GM12878 (cell line): ENCODE results near the gene MEIOSIN. TPM values are rescaled to one million over a fixed set of nuclear protein-coding genes. Genes with fewer than 3 reads are reported as not detected.

Experiments
- ATAC-seq: fragments of 200-7000 bp; cut with Tn5 transposase; 3 replicates; pipeline ENCODE4 v1.9.1; 2020; ENCODE audit warnings: mild to moderate bottlenecking, moderate library complexity
- BruUV-seq: library from RNA; stranded (reverse); fragments of 400-500 nt; replicated peaks from 2 replicates; lab custom pipeline; 2021; lab: Mats Ljungman, UMichigan
- CTCF ChIA-PET: fragments of 300-600 bp; sonication (Branson Sonifier 250); formaldehyde crosslinking; extraction: SDS; loops from one replicate; lab custom pipeline; 2021; ENCODE audit warnings: inconsistent platforms; lab: Yijun Ruan, JAX
- POLR2A ChIA-PET: fragments of 350-600 bp; formaldehyde crosslinking; extraction: SDS; loops from one replicate; lab custom pipeline; 2021; ENCODE audit warnings: inconsistent platforms; lab: Charles Lee
- RAD21 ChIA-PET: fragments of 300-600 bp; sonication (Branson Sonifier 250); formaldehyde crosslinking; loops from one replicate; lab custom pipeline; 2023; ENCODE audit warnings: antibody characterized with exemption; ENCODE audit not compliant: unreplicated experiment; lab: Charles Lee
- SMC1A ChIA-PET: fragments of 300-600 bp; sonication (Branson Sonifier 250); formaldehyde crosslinking; loops from one replicate; lab custom pipeline; 2023; ENCODE audit not compliant: unreplicated experiment, uncharacterized antibody; lab: Charles Lee
- DNase-seq: peaks from one replicate; pipeline ENCODE4 v3.0.0-alpha.2; 2011; ENCODE audit warnings: low read depth, low spot score
- FAIRE-seq: peaks from 3 replicates; lab custom pipeline; 2011; peaks lifted over from hg19 to GRCh38; lab: Jason Lieb, UNC
- H2AFZ ChIP-seq: 2 replicates; pipeline ENCODE4 v1.6.0; 2011; ENCODE audit warnings: low read depth, low read length, control low read depth; ENCODE audit not compliant: control insufficient read depth
- H3K27ac ChIP-seq: 2 replicates; pipeline ENCODE4 v1.5.1; 2011; ENCODE audit warnings: control low read depth; ENCODE audit not compliant: control insufficient read depth, insufficient read depth
- H3K27me3 ChIP-seq, 2 experiments: replicated peaks in 1 of 2; 2 replicates each; pipeline versions ENCODE4 v1.6.0 to v1.6.1; 2011; ENCODE audit warnings: low read length in 1 of 2; ENCODE audit not compliant: control insufficient read depth in 2 of 2, insufficient read depth in 2 of 2
- H3K36me3 ChIP-seq, 2 experiments: 2 replicates each; pipeline ENCODE4 v1.5.1; 2011; ENCODE audit warnings: low read length in 1 of 2; ENCODE audit not compliant: control insufficient read depth in 2 of 2, insufficient read depth in 2 of 2
- H3K4me1 ChIP-seq: 2 replicates; pipeline ENCODE4 v1.6.1; 2011; ENCODE audit warnings: mild to moderate bottlenecking, low read length, moderate library complexity, mixed read lengths; ENCODE audit not compliant: control insufficient read depth, insufficient read depth
- H3K4me2 ChIP-seq: 2 replicates; pipeline ENCODE4 v1.6.0; 2011; ENCODE audit warnings: control low read depth; ENCODE audit not compliant: control insufficient read depth, insufficient read depth
- H3K4me3 ChIP-seq: fragments of 200-600 bp; sonication (generic); 2 replicates; pipeline ENCODE4 v1.5.1; 2016
- H3K79me2 ChIP-seq: 2 replicates; pipeline ENCODE4 v1.6.0; 2011; ENCODE audit warnings: low read length; ENCODE audit not compliant: control insufficient read depth, insufficient read depth
- H3K9ac ChIP-seq: 2 replicates; pipeline ENCODE4 v1.8.0; 2011; ENCODE audit warnings: low read length, control low read depth, mixed read lengths; ENCODE audit not compliant: control insufficient read depth, insufficient read depth
- H3K9me3 ChIP-seq: replicated peaks from 3 replicates; pipeline ENCODE4 v1.5.1; 2011; ENCODE audit warnings: mild to moderate bottlenecking, low read length; ENCODE audit not compliant: control insufficient read depth, insufficient read depth
- H4K20me1 ChIP-seq: 2 replicates; pipeline ENCODE4 v1.6.0; 2011; ENCODE audit not compliant: control insufficient read depth, insufficient read depth
- ATF7 ChIP-seq: fragments of 450-650 bp; IDR thresholded peaks from 2 replicates; pipeline ENCODE4 v1.6.1; 2016; ENCODE audit warnings: low read depth, mild to moderate bottlenecking
- BHLHE40 ChIP-seq, 2 experiments: fragments of 450-650 bp in 1 of 2; IDR thresholded peaks; 2 replicates each; pipeline ENCODE4 v1.6.1; 2011 to 2017; ENCODE audit warnings: low read depth in 2 of 2, borderline replicate concordance in 1 of 2, improper control_type of control experiment in 1 of 2, low read length in 1 of 2, mild to moderate bottlenecking in 1 of 2
- CBX5 ChIP-seq: sonication (generic); IDR thresholded peaks from 2 replicates; pipeline ENCODE4 v1.6.1; 2016; ENCODE audit warnings: low read depth, moderate library complexity, mild to moderate bottlenecking, inconsistent platforms
- CHD2 ChIP-seq: IDR thresholded peaks from 2 replicates; pipeline ENCODE4 v1.6.1; 2011; ENCODE audit warnings: low read depth, low read length, improper control_type of control experiment, borderline replicate concordance
- MAX ChIP-seq: IDR thresholded peaks from 2 replicates; pipeline ENCODE4 v1.6.1; 2012; ENCODE audit warnings: low read depth, low read length, improper control_type of control experiment
- MLLT1 ChIP-seq: fragments of 450-650 bp; IDR thresholded peaks from 2 replicates; pipeline ENCODE4 v1.6.1; 2016; ENCODE audit warnings: mild to moderate bottlenecking
- PML ChIP-seq: IDR thresholded peaks from 2 replicates; pipeline ENCODE4 v1.6.1; 2012; ENCODE audit warnings: low read length, inconsistent platforms
- POLR2AphosphoS2 ChIP-seq: IDR thresholded peaks from 2 replicates; pipeline ENCODE4 v1.6.1; 2011; ENCODE audit warnings: low read depth, mild to moderate bottlenecking, low read length, improper control_type of control experiment, moderate library complexity
- RCOR1 ChIP-seq: conservative IDR thresholded peaks from 2 replicates; pipeline ENCODE4 v1.6.1; 2012; ENCODE audit warnings: low read depth, low read length, improper control_type of control experiment
- RELA ChIP-seq: fragments of 450-650 bp; IDR thresholded peaks from 2 replicates; pipeline ENCODE4 v1.8.0; 2014; ENCODE audit warnings: borderline replicate concordance; ENCODE audit not compliant: partially characterized antibody
- SPI1 ChIP-seq: IDR thresholded peaks from 2 replicates; pipeline ENCODE4 v1.6.1; 2011; ENCODE audit warnings: low read depth, mild to moderate bottlenecking, low read length, moderate library complexity, borderline replicate concordance; ENCODE audit not compliant: insufficient read depth
- TCF7 ChIP-seq: IDR thresholded peaks from 2 replicates; pipeline ENCODE4 v1.6.1; 2014; ENCODE audit warnings: antibody characterized with exemption, borderline replicate concordance
- YBX1 ChIP-seq: fragments of 450-650 bp; IDR thresholded peaks from 2 replicates; pipeline ENCODE4 v1.6.1; 2016; ENCODE audit warnings: antibody characterized with exemption
- ZNF207 ChIP-seq: fragments of 450-650 bp; IDR thresholded peaks from 2 replicates; pipeline ENCODE4 v1.6.1; 2014; ENCODE audit warnings: antibody characterized with exemption, mild to moderate bottlenecking, borderline replicate concordance
- ZNF592 ChIP-seq: fragments of 450-650 bp; IDR thresholded peaks from 2 replicates; pipeline ENCODE4 v1.6.1; 2017; ENCODE audit warnings: mild to moderate bottlenecking, moderate library complexity
- WGBS: methylation state at CpG from one replicate; pipeline ENCODE4 v1.1.6; 2016; ENCODE audit warnings: low lambda C conversion rate; ENCODE audit not compliant: insufficient replicate concordance, insufficient coverage; ENCODE audit errors: missing lambda C conversion rate; 5-methylcytosine and 5-hydroxymethylcytosine counted together
- in situ Hi-C: fragments of 300-500 bp; cut with MboI; formaldehyde crosslinking; loops from 9 replicates; pipeline ENCODE4 v1.14.3; 2018; ENCODE audit warnings: mixed read lengths
- intact Hi-C: fragments of 100-400 bp; cut with micrococcal nuclease; formaldehyde crosslinking; loops from one replicate; pipeline ENCODE4 v1.14.2; 2022; ENCODE audit not compliant: unreplicated experiment
- polyA plus RNA-seq, 11 experiments: library from polyadenylated mRNA; depleted of rRNA in 4 of 11; unstranded in 6 of 11; stranded (reverse) in 5 of 11; fragments of >200 nt; fragmentation: Nextera tagmentation in 4 of 11; fragmentation: Illumina TruSeq in 1 of 11; extraction: Ambion mirVana in 4 of 11; extraction: Trizol in 1 of 11; gene quantifications; 1 replicate in 1 of 11; 2 replicates in 10 of 11; pipeline versions ENCODE4 v1.2.1 to v1.2.3, GENCODE V29; 2011 to 2016; ENCODE audit warnings: inconsistent platforms in 2 of 11, missing spikeins in 2 of 11, low read depth in 1 of 11
- total RNA-seq, 4 experiments: library from RNA; depleted of rRNA in 3 of 4; stranded (reverse); fragments of >200 nt in 3 of 4; fragmentation: Illumina TruSeq in 1 of 4; extraction: Trizol in 1 of 4; gene quantifications; 2 replicates each; pipeline versions ENCODE4 v1.2.1 to v1.2.3, GENCODE V29; 2013 to 2021

Gene MEIOSIN
- total and polyA plus RNA-seq, 10 of the 15 experiments (the other 5 are each of a cell fraction or from before 2014, with no cell fraction given), result 0.05 to 0.66 (median 0.14) TPM; not detected in 4

DNA sequence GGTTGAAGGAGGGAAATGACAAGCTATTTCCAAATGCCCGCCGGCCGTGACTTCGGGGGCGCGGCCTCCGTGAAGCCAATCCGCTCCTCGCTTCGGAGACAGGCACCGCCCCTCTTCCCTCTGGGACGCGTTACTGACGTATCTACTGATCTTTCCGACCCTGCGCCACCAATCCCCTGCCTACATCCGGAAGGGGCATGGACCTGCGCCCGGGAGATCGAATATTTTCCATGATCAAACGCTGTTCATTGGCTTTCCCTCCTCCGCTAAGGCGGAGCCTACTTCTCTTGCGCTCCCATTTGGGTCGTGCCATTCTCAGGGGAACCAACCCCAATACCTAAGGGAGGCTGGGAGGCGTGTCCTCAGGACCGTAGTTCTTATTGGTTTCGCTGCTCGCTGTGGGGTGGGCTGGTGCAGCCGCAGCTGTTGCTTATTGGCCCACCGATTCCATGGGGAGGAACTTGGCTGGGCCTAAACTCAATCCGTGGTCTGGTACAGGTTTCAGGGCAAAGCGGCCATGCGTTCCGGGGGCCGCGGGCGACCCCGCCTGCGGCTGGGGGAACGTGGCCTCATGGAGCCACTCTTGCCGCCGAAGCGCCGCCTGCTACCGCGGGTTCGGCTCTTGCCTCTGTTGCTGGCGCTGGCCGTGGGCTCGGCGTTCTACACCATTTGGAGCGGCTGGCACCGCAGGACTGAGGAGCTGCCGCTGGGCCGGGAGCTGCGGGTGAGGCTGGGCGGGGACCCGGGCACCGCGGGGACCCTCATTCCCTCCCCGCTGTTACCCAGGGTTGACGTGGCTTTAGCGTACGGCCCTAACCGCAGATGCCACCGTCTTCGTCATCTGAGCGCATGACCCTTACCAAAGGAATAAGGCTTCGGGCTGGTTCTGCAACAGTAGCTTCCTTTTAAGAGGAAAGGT, 40.8 kb upstream of the MEIOSIN start, which contains the start of gene QPCTL:
Gene QPCTL (plus strand): TSS at position 480 of the 919 bp plus-strand sequence. CDS start 38 bp downstream, at position 518.
- ChIA-PET RAD21 (interaction anchor here (0.6 to 3.2 kb wide), 22 partner anchors 10 to 317 kb away, joined by 3 to 41 read pairs (median 5); partner anchors contain the start of genes DMPK, DMWD, FBXO46 and GIPR), CTCF (interaction anchor here (0.6 to 4.6 kb wide), 33 partner anchors 12 to 576 kb away, joined by 3 to 73 read pairs (median 5); partner anchors contain the start of genes DMWD, EML2, FBXO46 and GIPR), SMC1A (interaction anchor here (0.6 to 4.5 kb wide), 23 partner anchors 9 to 214 kb away, joined by 3 to 31 read pairs (median 4); partner anchors contain the start of genes FBXO46 and GIPR), POLR2A (interaction anchor here (0.6 to 4.8 kb wide), 25 partner anchors 10 to 693 kb away, joined by 3 to 54 read pairs (median 4); partner anchors contain the start of genes FBXO46, SIX5 and TRAPPC6A)
- Histone ChIP-seq H3K4me3 (peak within 1 kb of the TSS; percentile 76), H3K4me1 (peaks cover 10% of the 10 kb centered on the region), H3K27ac (peak within 1 kb of the TSS; percentile 82), H3K79me2 (peaks cover 31% of the 10 kb centered on the region), H2AFZ (peak within 1 kb of the TSS; percentile 99), H4K20me1 (no peaks in the 10 kb centered on the region), H3K27me3 (no peaks in the 10 kb centered on the region), H3K36me3 (peaks cover 5 to 28% of the 10 kb centered on the region in 2 experiments), H3K9ac (peak within 1 kb of the TSS; percentile 92), H3K9me3 (no peaks in the 10 kb centered on the region), H3K4me2 (peak within 1 kb of the TSS; percentile 97)
- FAIRE-seq, result peak; percentile 100
- ATAC-seq, result peak; percentile 93
- WGBS, result 1% methylated on average over 70 of the region's 70 CpGs
- BruUV-seq, result no TSS peak
- peak; percentile 100 for DNase-seq
- in situ Hi-C loops, result no loop called here
- intact Hi-C loops, result loop anchor here (5.0 kb wide), 2 partner anchors 75 to 110 kb away; partner anchors contain the start of genes OPA3 and SIX5
- TF ChIP-seq CBX5, result no peak
- peak; percentile 47; the same call in 1 of the 2 replicates for TF ChIP-seq SPI1
- peak; percentile 41; the same call in 1 of the 2 replicates for TF ChIP-seq POLR2AphosphoS2
- TF ChIP-seq BHLHE40 (IDR thresholded peaks at IDR 0.05; ENCODE audit: borderline replicate concordance in 1 of 2, low read depth in 2 of 2, low read length in 1 of 2), result peak in 1 of 2 experiments; percentile 26; a peak in 2 of 4 replicates
- peak; percentile 56; the same call in 1 of the 2 replicates for TF ChIP-seq PML
- TF ChIP-seq CHD2, result peak; percentile 86
- TF ChIP-seq RELA, result no peak
- TF ChIP-seq TCF7, result no peak
- TF ChIP-seq YBX1, result no peak
- TF ChIP-seq MAX, result peak; percentile 67; the same call in 1 of the 2 replicates
- no peak for TF ChIP-seq RCOR1
- peak; percentile 73 for TF ChIP-seq ATF7
- TF ChIP-seq MLLT1, result peak; percentile 21
- TF ChIP-seq ZNF592, result no peak
- peak; percentile 86; the same call in 1 of the 2 replicates for TF ChIP-seq ZNF207
